CD4-positive, CD25-positive, alpha-beta regulatory T cell (primary cell): ENCODE results near the gene CDC14B. TPM values are rescaled to one million over a fixed set of nuclear protein-coding genes. Genes with fewer than 3 reads are reported as not detected.
"Not testable (repeated sequence)": the region's sequence is repeated elsewhere in the genome, so short reads cannot be mapped to it uniquely, and the experiment has no call there.

Experiments
- ATAC-seq, 2 donors: fragments of 150-1000 bp; cut with Tn5 transposase; one replicate each; pipeline ENCODE4 v1.10.0; 2021; ENCODE audit warnings: low read depth in 2 of 2, moderate number of reproducible peaks in 2 of 2, moderate library complexity in 1 of 2
- DNase-seq, 3 donors: peaks; one replicate each; pipeline versions ENCODE4 v3.0.0 to v3.0.0-alpha.2; 2012 to 2022; ENCODE audit warnings: mixed read lengths in 1 of 3
- H3K27ac ChIP-seq: one replicate; pipeline ENCODE4 v1.7.0; 2013; ENCODE audit warnings: mild to moderate bottlenecking, low read length; ENCODE audit not compliant: insufficient read depth, poor library complexity, severe bottlenecking
- H3K27me3 ChIP-seq: one replicate; pipeline ENCODE4 v1.7.0; 2013; ENCODE audit warnings: low read length; ENCODE audit not compliant: control insufficient read depth, insufficient read depth
- H3K36me3 ChIP-seq: one replicate; pipeline ENCODE4 v1.7.0; 2013; ENCODE audit warnings: mild to moderate bottlenecking, low read length, moderate library complexity; ENCODE audit not compliant: control insufficient read depth, insufficient read depth
- H3K4me1 ChIP-seq: 2 replicates; pipeline ENCODE4 v1.7.0; 2013; ENCODE audit warnings: mild to moderate bottlenecking, low read length; ENCODE audit not compliant: insufficient read depth, control insufficient read depth, poor library complexity, severe bottlenecking
- H3K4me3 ChIP-seq: one replicate; pipeline ENCODE4 v1.7.0; 2013; ENCODE audit warnings: low read depth, mild to moderate bottlenecking, low read length, moderate library complexity
- H3K9me3 ChIP-seq, 2 experiments: 1 replicate in 1 of 2; 2 replicates in 1 of 2; pipeline ENCODE4 v1.7.0; 2013; ENCODE audit warnings: low read length in 2 of 2, mild to moderate bottlenecking in 1 of 2, moderate library complexity in 1 of 2; ENCODE audit not compliant: control insufficient read depth in 2 of 2
- H3K27ac Mint-ChIP-seq, 3 donors: one replicate each; pipeline ENCODE4 v1.8.0; 2020 to 2022; ENCODE audit warnings: mild to moderate bottlenecking in 3 of 3, mixed read lengths in 3 of 3, moderate library complexity in 2 of 3
- H3K27me3 Mint-ChIP-seq: one replicate; pipeline ENCODE4 v1.8.0; 2022; ENCODE audit warnings: mild to moderate bottlenecking, mixed read lengths
- H3K36me3 Mint-ChIP-seq: one replicate; pipeline ENCODE4 v1.8.0; 2020; ENCODE audit warnings: mixed read lengths
- H3K4me1 Mint-ChIP-seq, 4 donors: one replicate each; pipeline ENCODE4 v1.8.0; 2020 to 2022; ENCODE audit warnings: mixed read lengths in 4 of 4, mild to moderate bottlenecking in 1 of 4
- H3K4me3 Mint-ChIP-seq, 4 donors: one replicate each; pipeline ENCODE4 v1.8.0; 2020 to 2022; ENCODE audit warnings: mild to moderate bottlenecking in 4 of 4, mixed read lengths in 4 of 4, moderate library complexity in 3 of 4
- H3K9me3 Mint-ChIP-seq, 7 donors: one replicate each; pipeline ENCODE4 v1.8.0; 2020 to 2022; ENCODE audit warnings: mixed read lengths in 7 of 7, mild to moderate bottlenecking in 3 of 7, moderate library complexity in 2 of 7
- polyA plus RNA-seq, 4 donors: library from polyadenylated mRNA; unstranded; fragments of 300-500 nt; fragmentation: Illumina TruSeq; gene quantifications; one replicate each; pipeline ENCODE4 v1.2.3, GENCODE V29; 2021
- total RNA-seq: library from RNA; stranded (reverse); gene quantifications from one replicate; pipeline ENCODE4 v1.2.3, GENCODE V29; 2022

CDC14B gene
- total and polyA plus RNA-seq, 5 donors from 2014 or later: 7.1 to 17.7 (median 9.0) TPM

DNA sequence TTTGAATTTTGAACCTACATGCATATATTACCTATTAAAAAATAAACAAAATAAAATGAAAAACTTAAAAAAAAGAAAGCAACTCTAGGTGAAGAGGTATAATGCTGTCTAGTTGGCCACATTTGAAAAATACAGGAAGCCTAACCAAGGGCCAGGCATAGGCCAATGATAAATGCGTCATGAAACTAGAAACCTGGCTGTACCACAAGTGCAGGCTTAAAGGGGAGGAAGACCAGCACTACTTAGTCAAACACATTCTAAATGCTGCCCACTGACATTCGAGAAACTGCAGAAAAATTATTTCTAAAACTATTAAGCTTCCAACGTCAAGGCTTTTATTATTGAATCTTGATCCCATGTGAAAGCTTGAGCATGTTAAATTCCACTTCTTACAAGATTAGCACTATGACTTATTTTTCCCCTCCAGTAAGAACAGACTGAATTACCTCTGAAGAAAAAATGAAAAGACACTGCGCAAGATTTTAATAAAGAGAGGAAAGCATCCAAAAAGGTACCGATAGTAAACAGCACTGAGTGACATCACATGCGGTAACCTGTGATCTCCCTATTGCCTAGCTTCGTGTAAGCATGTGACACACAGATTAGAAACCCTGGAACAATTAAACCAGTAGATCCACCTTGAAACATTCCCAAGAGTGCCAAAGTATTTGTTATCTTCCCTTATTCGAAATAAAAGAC lies 16.2 kb downstream of the CDC14B start:
- Mint-ChIP-seq H3K9me3 (no peaks in the 10 kb centered on the region), H3K27me3 (peaks cover 11% of the 10 kb centered on the region), H3K27ac (no peak overlapping the region), H3K4me1 (no peaks in the 10 kb centered on the region), H3K36me3 (no peaks in the 10 kb centered on the region), H3K4me3 (no peak overlapping the region)
- H3K9me3 ChIP-seq: no peaks in the 10 kb centered on the region
- no peak for DNase-seq
- H3K27ac ChIP-seq: no peak overlapping the region
- H3K27me3 ChIP-seq: no peaks in the 10 kb centered on the region
- no peaks in the 10 kb centered on the region for H3K4me1 ChIP-seq
- H3K36me3 ChIP-seq: no peaks in the 10 kb centered on the region
- H3K4me3 ChIP-seq: no peak overlapping the region
- ATAC-seq: no peak

DNA sequence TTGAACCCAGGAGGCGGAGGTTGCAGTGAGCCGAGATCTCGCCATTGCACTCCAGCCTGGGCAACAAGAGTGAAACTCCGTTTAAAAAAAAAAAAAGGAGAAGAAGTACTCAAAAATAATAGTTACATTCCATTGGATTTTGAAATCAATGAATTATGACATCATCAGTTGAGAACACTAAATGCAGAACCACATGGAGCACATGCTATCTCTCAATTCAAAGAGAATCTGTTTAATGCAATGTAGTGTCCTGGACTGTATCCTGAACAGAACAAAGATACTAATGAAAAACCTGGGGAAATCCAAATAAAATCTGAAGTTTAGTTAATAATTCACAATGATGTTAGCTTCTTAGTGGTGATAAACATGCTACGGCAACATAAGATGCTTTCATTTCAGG lies 20.3 kb downstream of the CDC14B start:
- no peak overlapping the region for H3K27ac Mint-ChIP-seq
- no peaks in the 10 kb centered on the region for H3K9me3 ChIP-seq
- peaks cover 11% of the 10 kb centered on the region for H3K27me3 Mint-ChIP-seq
- no peak for ATAC-seq
- no peak for DNase-seq
- H3K4me3 ChIP-seq: no peak overlapping the region
- H3K27ac ChIP-seq: no peak overlapping the region
- peaks cover 2% of the 10 kb centered on the region for H3K27me3 ChIP-seq
- no peaks in the 10 kb centered on the region for H3K36me3 Mint-ChIP-seq
- no peak overlapping the region for H3K4me3 Mint-ChIP-seq
- no peaks in the 10 kb centered on the region for H3K4me1 Mint-ChIP-seq
- peaks cover 0 to 3% (median 0%) of the 10 kb centered on the region in 7 donors for H3K9me3 Mint-ChIP-seq
- H3K4me1 ChIP-seq: no peaks in the 10 kb centered on the region
- H3K36me3 ChIP-seq: no peaks in the 10 kb centered on the region

DNA sequence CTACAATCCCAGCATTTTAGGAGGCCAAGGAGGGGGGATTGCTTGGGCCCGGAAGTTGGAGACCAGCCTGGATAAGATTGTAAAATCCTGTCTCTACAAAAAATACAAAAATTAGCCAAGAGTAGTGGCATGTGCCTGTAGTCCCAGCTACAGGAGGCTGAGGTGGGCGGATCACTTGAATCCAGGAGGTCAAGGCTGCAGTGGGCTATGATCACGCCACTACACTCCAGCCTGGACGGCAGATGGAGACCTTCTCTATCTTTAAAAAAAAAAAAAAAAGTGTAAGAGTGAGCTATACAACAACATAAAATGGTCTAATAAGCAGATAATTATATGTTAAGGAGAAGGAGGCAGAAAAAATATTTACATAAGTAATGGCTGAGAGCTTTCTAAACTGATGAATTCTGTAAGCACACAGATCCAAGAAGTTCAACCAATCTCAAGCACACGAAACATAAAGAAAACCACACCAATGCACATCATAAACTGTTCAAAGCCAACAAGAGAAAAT lies 23.0 kb downstream of the CDC14B start:
- Mint-ChIP-seq H3K9me3 (peaks cover 0 to 3% (median 1%) of the 10 kb centered on the region in 7 donors), H3K4me3 (no peak overlapping the region), H3K4me1 (no peaks in the 10 kb centered on the region), H3K36me3 (no peaks in the 10 kb centered on the region), H3K27me3 (peaks cover 15% of the 10 kb centered on the region), H3K27ac (no peak overlapping the region)
- Histone ChIP-seq H3K27me3 (peaks cover 2% of the 10 kb centered on the region), H3K4me3 (no peak overlapping the region), H3K9me3 (no peaks in the 10 kb centered on the region), H3K27ac (no peak overlapping the region), H3K36me3 (no peaks in the 10 kb centered on the region), H3K4me1 (no peaks in the 10 kb centered on the region)
- DNase-seq (no peak), ATAC-seq (no peak)

DNA sequence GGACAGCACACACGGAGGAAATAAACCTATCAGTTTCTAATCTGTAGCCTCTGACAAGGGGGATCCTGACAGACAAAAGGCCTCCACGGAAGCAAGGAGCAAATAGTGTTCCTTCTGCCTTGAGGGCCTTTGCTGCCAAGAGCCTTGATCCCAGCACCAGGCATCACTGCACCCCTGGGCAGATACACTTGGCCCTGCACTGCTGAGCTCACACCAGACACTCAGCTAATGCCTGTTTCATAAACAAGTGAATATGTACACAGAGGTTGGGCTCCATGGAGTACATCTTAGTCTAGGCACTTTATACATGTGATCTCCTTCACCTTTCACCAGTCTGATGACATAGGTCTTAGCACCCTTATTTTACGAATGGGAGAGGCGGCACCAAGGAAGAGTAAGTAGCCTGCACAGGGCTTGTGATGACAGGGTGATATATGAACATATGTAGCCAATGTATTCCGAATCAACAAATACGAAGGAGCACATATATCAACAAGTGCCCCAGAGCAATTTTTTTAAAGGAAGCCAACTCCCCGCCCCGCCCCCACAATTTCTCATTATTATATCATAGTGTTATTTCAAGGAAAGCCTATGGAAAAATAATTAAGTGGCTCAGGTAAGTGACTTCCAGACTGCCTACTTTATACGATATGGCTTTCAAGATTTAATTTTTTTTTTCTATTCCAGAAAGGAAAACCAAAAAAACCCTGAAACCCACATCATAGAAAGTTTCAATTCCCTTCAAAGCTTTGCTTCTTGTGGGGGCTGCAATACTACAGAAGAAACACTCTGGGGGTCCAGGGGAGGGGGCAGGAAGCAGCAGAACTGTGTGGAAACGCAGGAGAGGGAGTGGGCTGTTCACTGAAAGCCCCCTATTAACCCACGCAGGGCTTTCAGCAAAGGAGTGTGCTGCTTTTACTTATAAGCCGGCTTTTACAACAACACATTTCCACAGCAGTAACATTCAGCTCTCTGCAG lies 32.0 kb downstream of the CDC14B start:
- peaks cover 0 to 1% (median 0%) of the 10 kb centered on the region in 7 donors for H3K9me3 Mint-ChIP-seq
- DNase-seq: no peak
- H3K27me3 Mint-ChIP-seq: peaks cover 15% of the 10 kb centered on the region
- Histone ChIP-seq H3K27ac (no peak overlapping the region), H3K4me3 (no peak overlapping the region), H3K9me3 (no peaks in the 10 kb centered on the region), H3K4me1 (no peaks in the 10 kb centered on the region), H3K36me3 (no peaks in the 10 kb centered on the region), H3K27me3 (no peaks in the 10 kb centered on the region)
- no peak overlapping the region for H3K27ac Mint-ChIP-seq
- no peak for ATAC-seq
- no peaks in the 10 kb centered on the region for H3K36me3 Mint-ChIP-seq
- no peak overlapping the region for H3K4me3 Mint-ChIP-seq
- no peaks in the 10 kb centered on the region for H3K4me1 Mint-ChIP-seq

DNA sequence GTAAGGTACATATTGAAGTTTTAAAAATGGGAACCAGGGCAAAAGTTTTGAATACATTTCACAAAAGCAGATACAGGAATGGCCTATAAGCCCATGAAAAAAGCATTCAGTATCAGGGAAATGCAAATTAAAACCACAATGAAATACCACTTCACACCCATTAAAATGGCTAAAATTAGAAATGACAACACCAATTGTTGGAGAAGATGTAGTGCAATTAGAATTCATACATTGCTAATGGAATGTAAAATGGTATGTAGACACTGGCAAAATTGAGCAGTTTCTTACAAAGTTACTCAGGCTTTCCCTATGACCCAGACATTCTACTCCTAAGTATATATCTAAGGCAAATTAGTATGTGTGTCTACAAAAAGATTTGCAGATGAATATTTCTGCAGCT lies 34.2 kb downstream of the CDC14B start:
- H3K36me3 ChIP-seq: no peaks in the 10 kb centered on the region
- Mint-ChIP-seq H3K4me3 (no peak overlapping the region), H3K4me1 (peaks cover 0 to 4% (median 0%) of the 10 kb centered on the region in 4 donors), H3K36me3 (no peaks in the 10 kb centered on the region), H3K27ac (no peak overlapping the region), H3K9me3 (peaks cover 0 to 1% (median 0%) of the 10 kb centered on the region in 7 donors), H3K27me3 (peaks cover 4% of the 10 kb centered on the region)
- H3K4me3 ChIP-seq: no peak overlapping the region
- no peak for ATAC-seq
- H3K9me3 ChIP-seq: no peaks in the 10 kb centered on the region
- no peaks in the 10 kb centered on the region for H3K4me1 ChIP-seq
- no peak overlapping the region for H3K27ac ChIP-seq
- DNase-seq: no peak
- no peaks in the 10 kb centered on the region for H3K27me3 ChIP-seq

GRCh38 chr9:96582199-96582598 lies 37.4 kb downstream of the CDC14B start:
- H3K4me3 ChIP-seq, H3K9me3 Mint-ChIP-seq, H3K27ac Mint-ChIP-seq, H3K4me3 Mint-ChIP-seq, H3K4me1 Mint-ChIP-seq, H3K27me3 ChIP-seq, H3K27ac ChIP-seq, H3K36me3 Mint-ChIP-seq, H3K4me1 ChIP-seq, ATAC-seq, DNase-seq, H3K9me3 ChIP-seq, H3K36me3 ChIP-seq: not testable (repeated sequence)
- H3K27me3 Mint-ChIP-seq: peaks cover 10% of the 10 kb centered on the region

DNA sequence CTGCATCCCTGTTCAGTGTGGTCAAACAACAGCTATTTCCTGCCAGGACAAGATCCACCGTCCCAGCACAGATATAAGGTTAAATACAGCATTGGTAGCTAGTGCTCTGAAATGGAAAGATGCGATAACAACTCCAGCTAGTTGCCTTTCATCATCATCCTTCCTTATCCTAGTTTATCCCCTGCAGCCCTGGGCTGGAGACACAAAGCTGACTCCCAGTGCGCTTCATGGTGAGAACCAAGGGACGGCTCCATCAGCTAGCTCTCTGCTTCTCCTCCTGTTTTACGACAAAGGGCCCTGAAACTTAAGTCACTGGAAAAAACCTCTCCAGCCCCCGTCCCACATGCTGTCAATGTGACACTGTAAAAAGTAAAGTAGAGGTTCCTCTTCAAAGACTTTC lies 37.9 kb downstream of the CDC14B start:
- Histone ChIP-seq H3K4me1 (no peaks in the 10 kb centered on the region), H3K27ac (no peak overlapping the region), H3K36me3 (no peaks in the 10 kb centered on the region), H3K9me3 (no peaks in the 10 kb centered on the region), H3K27me3 (no peaks in the 10 kb centered on the region), H3K4me3 (no peak overlapping the region)
- Mint-ChIP-seq H3K27ac (no peak overlapping the region), H3K27me3 (peaks cover 10% of the 10 kb centered on the region), H3K4me1 (peaks cover 0 to 4% (median 0%) of the 10 kb centered on the region in 4 donors), H3K36me3 (no peaks in the 10 kb centered on the region), H3K9me3 (peaks cover 0 to 1% (median 0%) of the 10 kb centered on the region in 7 donors), H3K4me3 (no peak overlapping the region)
- DNase-seq: no peak
- ATAC-seq: no peak
